Measurements from ENCODE around the gene KRTAP13-4. TPM values are rescaled to one million over a fixed set of nuclear protein-coding genes. Genes with fewer than 3 reads are reported as not detected.

The KRTAP13-4 gene
- total RNA-seq, 4 donors from 2014 or later = not detected

DNA sequence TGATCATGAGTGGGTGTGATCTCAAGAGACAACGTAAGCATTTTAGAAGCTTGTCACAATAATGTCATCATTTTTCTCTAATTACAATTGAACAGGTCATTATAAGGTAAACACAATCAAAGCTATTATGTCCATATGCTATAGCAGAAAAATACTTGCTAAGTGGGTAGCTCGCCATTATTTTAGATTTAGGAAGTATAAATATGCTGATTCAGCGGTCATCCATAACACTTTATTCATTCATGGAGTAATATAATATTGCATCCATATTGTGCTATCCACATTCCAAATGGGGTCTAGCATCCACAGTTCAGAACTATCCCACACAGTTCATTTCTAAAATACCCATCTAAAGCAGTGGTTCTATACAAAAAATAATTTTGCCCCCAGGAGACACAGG is 18.5 kb downstream of the KRTAP13-4 start:
- ATAC-seq = no peak
- 79 to 90% methylated on average over 3 of the region's 3 CpGs for WGBS, 2 donors (ENCODE audit: low coverage in 1 of 2)
- Histone ChIP-seq H3K4me1 (no peaks in the 10 kb centered on the region), H3K9me3 (no peaks in the 10 kb centered on the region), H3K27me3 (no peaks in the 10 kb centered on the region), H3K36me3 (no peaks in the 10 kb centered on the region), H3K27ac (no peak overlapping the region), H3K4me3 (no peak overlapping the region)
- TF ChIP-seq EP300 (IDR thresholded peaks at IDR 0.05) (no peak), POLR2A (IDR thresholded peaks at IDR 0.05) (no peak), CTCF (IDR thresholded peaks at IDR 0.05) (no peak), POLR2AphosphoS5 (IDR thresholded peaks at IDR 0.05) (no peak)

DNA sequence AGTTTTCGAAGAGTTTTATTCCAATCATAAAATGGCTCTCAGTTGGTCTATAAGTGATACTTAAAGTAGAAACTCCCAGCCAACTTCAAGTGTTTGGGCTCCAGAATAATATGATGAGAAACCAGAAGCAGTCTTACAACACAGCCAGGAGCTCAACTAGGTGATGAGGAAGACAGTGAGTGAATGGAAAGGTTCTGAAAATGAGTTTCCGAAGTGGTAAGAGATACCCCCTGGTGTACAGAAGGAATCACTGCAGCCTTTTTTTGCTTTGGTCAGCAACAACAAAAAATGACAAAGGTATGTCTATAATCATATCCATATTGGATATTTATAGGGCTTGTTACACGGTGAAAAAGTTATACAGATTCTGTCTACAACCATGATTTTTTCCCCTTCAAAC is 33.7 kb downstream of the KRTAP13-4 start:
- Histone ChIP-seq H3K4me3 (no peak overlapping the region), H3K36me3 (no peaks in the 10 kb centered on the region), H3K27me3 (no peaks in the 10 kb centered on the region), H3K9me3 (no peaks in the 10 kb centered on the region), H3K4me1 (no peaks in the 10 kb centered on the region), H3K27ac (no peak overlapping the region)
- 28 to 78% methylated on average over 3 of the region's 3 CpGs for WGBS, 2 donors (ENCODE audit: low coverage in 1 of 2)
- ATAC-seq = no peak
- TF ChIP-seq EP300 (IDR thresholded peaks at IDR 0.05) (no peak), POLR2AphosphoS5 (IDR thresholded peaks at IDR 0.05) (no peak), CTCF (IDR thresholded peaks at IDR 0.05) (no peak), POLR2A (IDR thresholded peaks at IDR 0.05) (no peak)

- TF ChIP-seq POLR2A (IDR thresholded peaks at IDR 0.05) (no peak), POLR2AphosphoS5 (IDR thresholded peaks at IDR 0.05) (no peak), CTCF (IDR thresholded peaks at IDR 0.05) (no peak), EP300 (IDR thresholded peaks at IDR 0.05) (no peak)
- no peaks in the 10 kb centered on the region for H3K4me1 ChIP-seq
- H3K27me3 ChIP-seq = no peaks in the 10 kb centered on the region
- no peak overlapping the region for H3K4me3 ChIP-seq
- no peak for ATAC-seq
- 31 to 43% methylated on average over 4 to 5 of the region's 6 CpGs for WGBS, 2 donors (ENCODE audit: low coverage in 1 of 2)
- no peaks in the 10 kb centered on the region for H3K36me3 ChIP-seq
- H3K27ac ChIP-seq = no peak overlapping the region
- H3K9me3 ChIP-seq = no peaks in the 10 kb centered on the region
These were observed 39.1 kb downstream of the KRTAP13-4 start for GRCh38 chr21:30468900-30469714.

GRCh38 chr21:30478004-30478403 is 48.0 kb downstream of the KRTAP13-4 start:
- 11 to 80% methylated on average over 1 to 3 of the region's 3 CpGs for WGBS, 2 donors (ENCODE audit: low coverage in 1 of 2)
- no peak overlapping the region for H3K4me3 ChIP-seq
- H3K27ac ChIP-seq = no peak overlapping the region
- no peaks in the 10 kb centered on the region for H3K4me1 ChIP-seq
- no peak for ATAC-seq
- H3K9me3 ChIP-seq = no peaks in the 10 kb centered on the region
- no peaks in the 10 kb centered on the region for H3K36me3 ChIP-seq
- no peak for TF ChIP-seq POLR2AphosphoS5 (IDR thresholded peaks at IDR 0.05)
- no peak for TF ChIP-seq CTCF (IDR thresholded peaks at IDR 0.05)
- no peak for TF ChIP-seq POLR2A (IDR thresholded peaks at IDR 0.05)
- TF ChIP-seq EP300 (IDR thresholded peaks at IDR 0.05) = no peak
- H3K27me3 ChIP-seq = no peaks in the 10 kb centered on the region

DNA sequence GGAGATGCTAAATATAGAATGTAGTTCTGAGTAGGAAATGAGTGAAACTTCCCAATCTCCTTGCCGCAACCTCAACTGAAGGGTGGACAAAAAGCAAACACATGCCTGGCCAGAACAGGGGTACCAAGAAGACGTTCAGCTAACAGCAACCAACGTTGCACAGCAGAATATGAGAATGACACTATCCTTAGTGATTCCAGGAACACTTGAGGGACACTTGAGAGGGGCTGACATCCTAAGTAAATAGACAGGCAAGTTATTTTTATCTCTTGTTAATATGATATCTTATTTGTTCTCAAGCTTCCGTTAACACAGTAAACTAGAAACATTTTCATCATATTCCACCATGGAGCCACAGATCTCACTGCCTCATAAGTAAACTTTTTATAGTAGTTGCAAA is 49.2 kb downstream of the KRTAP13-4 start:
- no peaks in the 10 kb centered on the region for H3K27me3 ChIP-seq
- WGBS, 2 donors (ENCODE audit: low coverage in 1 of 2) = 60 to 70% methylated on average over 3 to 4 of the region's 4 CpGs
- H3K9me3 ChIP-seq = no peaks in the 10 kb centered on the region
- ATAC-seq = no peak
- H3K27ac ChIP-seq = no peak overlapping the region
- TF ChIP-seq EP300 (IDR thresholded peaks at IDR 0.05) = no peak
- no peak for TF ChIP-seq POLR2A (IDR thresholded peaks at IDR 0.05)
- TF ChIP-seq POLR2AphosphoS5 (IDR thresholded peaks at IDR 0.05) = no peak
- TF ChIP-seq CTCF (IDR thresholded peaks at IDR 0.05) = no peak
- H3K4me3 ChIP-seq = no peak overlapping the region
- no peaks in the 10 kb centered on the region for H3K36me3 ChIP-seq
- H3K4me1 ChIP-seq = no peaks in the 10 kb centered on the region

Measured in gastroesophageal sphincter (tissue), 4 donors.